ENCODE measurements around the gene SH3BGRL.

GRCh38 chrX:81294101-81294500, 92.2 kb downstream of the SH3BGRL start:
- TF ChIP-seq CTCF (IDR thresholded peaks at IDR 0.05) (no peak), EZH2 (IDR thresholded peaks at IDR 0.05; ENCODE audit: borderline replicate concordance, insufficient read depth, low read depth, low read length, poor library complexity, severe bottlenecking) (no peak)

Measured in B cell (primary cell).